ENCODE data around the gene KLHDC9.

DNA sequence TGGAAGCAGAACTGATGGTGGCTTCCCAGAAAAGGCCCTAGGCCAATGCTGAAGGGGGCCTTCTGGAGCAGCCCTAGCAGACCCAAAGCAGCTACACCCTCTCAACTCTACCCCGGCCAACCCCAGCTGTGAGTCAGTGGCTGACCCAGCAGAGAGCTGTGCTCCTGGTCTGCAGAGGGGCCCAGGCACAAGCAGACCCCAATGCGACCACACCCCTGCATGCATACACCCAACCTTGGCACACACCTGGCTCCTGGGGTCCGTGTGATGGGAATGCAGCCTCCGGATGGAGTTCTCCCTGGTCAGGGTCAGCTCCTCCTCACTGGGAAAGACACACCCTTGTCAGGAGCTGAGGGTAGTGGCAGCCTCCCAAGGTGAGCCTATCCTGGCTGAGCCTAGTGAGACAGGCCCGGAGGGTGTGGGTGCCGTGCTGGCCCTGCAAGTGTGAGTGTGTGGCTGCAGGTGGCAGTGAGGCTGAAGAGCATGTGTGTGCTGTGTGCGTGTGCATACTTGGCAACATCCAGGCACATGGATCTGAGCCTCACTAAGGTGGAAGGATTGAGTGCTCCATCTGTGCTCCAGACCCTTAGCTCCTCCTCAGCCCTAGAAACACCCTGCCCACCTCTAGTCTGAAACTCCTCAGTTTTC, 24.6 kb upstream of the KLHDC9 start:
- no peak for TF ChIP-seq POLR2A (IDR thresholded peaks at IDR 0.05)
- TF ChIP-seq, protein P1, sequence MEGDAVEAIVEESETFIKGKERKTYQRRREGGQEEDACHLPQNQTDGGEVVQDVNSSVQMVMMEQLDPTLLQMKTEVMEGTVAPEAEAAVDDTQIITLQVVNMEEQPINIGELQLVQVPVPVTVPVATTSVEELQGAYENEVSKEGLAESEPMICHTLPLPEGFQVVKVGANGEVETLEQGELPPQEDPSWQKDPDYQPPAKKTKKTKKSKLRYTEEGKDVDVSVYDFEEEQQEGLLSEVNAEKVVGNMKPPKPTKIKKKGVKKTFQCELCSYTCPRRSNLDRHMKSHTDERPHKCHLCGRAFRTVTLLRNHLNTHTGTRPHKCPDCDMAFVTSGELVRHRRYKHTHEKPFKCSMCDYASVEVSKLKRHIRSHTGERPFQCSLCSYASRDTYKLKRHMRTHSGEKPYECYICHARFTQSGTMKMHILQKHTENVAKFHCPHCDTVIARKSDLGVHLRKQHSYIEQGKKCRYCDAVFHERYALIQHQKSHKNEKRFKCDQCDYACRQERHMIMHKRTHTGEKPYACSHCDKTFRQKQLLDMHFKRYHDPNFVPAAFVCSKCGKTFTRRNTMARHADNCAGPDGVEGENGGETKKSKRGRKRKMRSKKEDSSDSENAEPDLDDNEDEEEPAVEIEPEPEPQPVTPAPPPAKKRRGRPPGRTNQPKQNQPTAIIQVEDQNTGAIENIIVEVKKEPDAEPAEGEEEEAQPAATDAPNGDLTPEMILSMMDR (IDR thresholded peaks at IDR 0.05), result no peak
